SHP77 treated with DMSO at 0.1 percent for 48 hours (cell line): ENCODE data around the gene MTHFD1L.

Experiments
- DNase-seq: peaks from one replicate; lab custom pipeline; 2025; lab: John Stamatoyannopoulos, UW

The MTHFD1L gene

DNA sequence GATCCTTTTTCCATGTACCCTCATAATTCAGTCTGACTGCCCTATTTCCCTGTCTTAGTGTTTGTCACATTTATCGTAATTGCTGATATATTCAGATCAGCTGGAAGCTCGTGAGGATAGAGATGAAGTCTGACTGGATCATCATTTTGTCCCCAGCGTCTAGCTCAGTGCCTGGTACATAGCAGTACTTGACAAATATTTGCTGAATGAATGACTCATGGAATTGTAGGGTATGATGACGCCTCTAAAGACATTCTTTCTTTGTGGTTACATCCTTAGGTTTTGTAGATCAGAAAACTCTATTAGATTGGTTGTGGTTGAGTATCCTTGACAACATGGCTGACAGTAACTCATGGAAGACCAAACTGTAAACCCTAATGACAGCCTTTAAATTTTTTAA is 68.9 kb downstream of the MTHFD1L start:
- no peak for DNase-seq

DNA sequence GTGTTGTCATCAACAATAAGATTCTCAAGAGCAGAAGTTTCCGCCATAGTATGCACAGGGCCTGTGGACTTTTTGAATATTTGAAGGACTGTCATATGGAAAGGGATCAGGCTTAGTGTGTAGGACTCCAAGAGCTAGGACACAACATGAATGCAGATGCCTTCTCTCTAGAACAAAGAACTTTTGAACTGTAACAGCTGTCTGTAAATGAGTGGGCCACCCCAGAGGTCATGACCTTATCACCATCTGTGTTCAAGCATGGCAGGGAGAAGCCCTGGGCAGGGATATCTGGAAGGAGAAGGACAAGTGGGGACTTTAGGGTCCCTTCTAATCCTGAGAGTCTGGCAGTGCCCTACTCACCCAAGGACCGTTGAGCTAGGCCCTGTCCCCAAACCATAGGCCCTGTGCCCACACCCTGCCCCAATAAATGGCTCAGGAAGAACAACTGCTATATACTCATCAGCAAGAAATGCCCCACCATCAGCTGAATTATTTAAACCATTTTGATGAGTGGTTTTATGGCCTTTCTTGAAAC is 70.6 kb downstream of the MTHFD1L start:
- DNase-seq, result no peak

DNA sequence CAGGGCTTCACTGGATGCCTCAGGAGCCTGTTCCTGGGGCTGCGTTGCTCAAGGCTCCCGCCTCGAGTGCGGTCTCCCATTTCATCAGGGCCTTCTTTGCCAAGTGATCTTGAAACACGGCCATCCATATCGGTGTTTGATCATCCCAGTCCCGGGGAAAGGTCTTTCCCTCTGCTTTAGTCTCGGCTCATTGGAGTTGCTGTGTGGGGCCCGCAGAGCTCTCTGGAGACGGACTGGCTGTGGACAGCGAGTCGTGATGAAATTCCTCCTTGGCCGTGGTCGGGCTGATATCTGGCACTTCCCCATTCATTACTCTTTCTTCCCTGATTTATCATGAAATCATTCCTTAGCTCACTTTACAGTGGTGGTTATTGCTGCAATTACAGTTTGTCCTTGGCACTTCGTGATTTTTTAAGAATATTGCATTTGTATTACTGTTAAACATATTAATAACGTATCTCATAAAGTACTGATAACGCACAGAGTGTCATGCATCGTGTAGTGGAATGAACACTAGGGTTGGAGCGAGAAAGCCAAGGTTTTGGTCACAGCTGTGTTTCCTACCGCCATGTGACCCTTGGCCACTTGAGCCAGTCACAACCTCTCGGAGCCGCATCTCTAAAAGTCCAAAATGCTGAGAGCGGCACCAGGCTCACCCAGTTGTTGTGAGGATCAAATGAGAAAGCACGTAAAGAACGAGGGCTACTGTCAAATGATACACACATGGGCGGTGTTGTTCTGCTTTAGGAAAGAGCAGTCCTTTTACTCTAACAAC is 71.8 kb downstream of the MTHFD1L start:
- no peak for DNase-seq

DNA sequence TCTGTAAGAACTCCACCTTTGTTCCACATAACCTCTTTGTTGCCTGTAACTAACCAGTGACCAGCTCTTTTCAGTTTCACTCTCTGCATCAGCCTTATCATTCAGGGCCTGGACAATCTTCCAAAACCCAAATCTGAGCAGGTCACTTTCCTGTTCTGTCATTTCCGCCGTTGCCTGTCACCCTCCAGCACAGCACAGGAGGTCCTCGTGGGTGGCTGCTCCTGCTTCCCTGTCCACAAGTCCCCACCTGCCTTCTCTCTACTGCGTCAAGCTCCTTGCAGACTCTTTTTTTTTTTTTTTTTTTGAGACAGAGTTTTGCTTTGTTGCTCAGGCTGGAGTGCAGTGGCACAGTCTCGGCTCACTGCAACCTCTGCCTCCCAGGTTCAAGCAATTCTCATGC is 73.9 kb downstream of the MTHFD1L start:
- no peak for DNase-seq

DNA sequence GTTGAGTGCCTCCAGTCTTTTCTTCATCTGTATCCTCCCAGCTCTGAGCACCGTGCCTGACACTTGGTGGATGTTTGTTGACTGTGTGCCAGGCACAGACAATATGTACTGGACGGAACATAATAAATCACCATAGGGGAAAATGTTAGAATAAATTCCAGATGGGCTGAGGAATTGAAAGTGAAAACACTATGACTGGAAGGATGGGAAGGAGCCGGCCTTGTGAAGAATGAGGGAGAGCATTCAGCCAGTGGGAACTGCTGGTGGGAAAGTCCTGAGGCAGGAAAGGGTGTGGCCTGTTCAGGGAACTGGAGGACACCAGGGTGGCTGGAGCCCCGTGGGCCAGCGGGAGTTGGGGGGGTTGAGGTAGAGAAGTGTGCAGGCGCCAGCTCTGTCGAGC is 75.4 kb downstream of the MTHFD1L start:
- DNase-seq, result no peak

DNA sequence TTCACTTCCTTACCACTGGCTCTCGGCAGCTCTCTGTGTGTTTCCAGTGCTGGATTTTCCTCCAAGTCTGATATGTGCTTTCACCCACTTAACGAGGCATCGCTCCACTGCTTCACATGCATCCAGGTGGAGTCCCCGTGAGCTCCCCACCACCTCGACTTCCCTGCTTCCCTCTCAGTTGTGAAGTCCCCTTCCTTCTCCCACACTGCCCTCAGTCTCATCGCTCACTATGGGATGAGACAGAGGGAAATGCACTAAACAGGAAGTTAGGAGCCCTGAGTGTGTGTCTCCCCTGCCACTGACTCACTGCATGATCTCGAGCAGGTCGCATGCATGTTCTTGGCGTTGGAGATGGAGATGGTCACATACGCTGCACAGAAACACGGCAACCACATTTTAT is 84.0 kb downstream of the MTHFD1L start:
- no peak for DNase-seq

DNA sequence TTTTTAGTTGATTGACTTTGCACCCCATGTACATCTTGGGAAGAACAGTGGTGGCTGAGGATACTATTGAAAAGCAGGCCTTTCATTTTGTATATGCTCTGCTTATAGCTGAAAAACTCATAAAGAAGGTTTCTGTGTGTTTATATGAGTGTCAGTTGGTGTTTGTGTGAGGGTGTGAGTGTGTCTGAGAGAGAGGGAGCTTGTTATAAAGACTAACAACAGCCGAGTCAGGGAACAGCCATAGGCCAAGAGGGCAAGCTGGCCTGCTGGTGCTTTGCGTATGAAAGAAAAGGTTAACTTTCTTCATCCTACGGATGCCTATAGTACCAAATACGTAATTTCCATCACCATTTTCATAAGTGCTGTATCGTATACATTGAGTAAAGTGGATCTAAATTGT is 88.3 kb downstream of the MTHFD1L start:
- DNase-seq, result no peak

DNA sequence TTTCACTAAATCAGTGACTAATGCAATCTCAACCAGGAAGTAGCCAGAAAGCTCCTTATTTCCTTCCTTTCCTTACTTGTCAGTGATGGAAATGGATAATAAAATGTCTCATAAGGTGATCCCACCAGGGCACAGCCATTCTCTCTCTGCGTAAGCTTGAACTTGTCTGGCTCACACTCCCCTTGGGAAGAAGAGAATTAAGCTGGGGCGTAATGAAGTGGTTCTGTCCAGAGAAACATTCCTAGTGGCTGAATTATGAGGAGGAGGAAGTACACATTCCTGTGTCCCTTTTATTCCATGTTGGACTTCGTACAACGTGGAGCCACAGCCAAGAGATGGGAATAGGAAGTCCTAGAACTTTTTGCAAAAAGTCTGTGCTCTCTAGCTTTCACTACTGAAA is 93.7 kb downstream of the MTHFD1L start:
- DNase-seq, result no peak

DNA sequence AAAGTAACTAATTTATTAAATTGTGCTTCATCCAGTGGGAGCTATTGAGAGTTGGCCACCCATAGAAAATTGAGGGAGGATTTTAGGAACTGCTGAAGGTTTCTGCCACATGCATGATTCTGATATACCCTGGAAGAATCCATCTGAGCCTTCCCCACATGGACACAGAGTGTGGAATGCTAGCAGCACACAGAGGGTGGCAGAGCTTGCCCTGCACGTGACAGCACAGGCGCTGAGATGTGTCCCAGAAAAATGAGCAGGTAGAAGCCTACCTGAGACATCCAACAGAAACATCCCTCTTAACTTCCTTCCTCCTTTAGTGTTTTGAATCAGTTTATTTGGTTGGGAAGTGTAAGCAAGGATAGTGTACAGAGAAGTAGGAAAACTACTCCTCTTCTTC is 96.9 kb downstream of the MTHFD1L start:
- no peak for DNase-seq

DNA sequence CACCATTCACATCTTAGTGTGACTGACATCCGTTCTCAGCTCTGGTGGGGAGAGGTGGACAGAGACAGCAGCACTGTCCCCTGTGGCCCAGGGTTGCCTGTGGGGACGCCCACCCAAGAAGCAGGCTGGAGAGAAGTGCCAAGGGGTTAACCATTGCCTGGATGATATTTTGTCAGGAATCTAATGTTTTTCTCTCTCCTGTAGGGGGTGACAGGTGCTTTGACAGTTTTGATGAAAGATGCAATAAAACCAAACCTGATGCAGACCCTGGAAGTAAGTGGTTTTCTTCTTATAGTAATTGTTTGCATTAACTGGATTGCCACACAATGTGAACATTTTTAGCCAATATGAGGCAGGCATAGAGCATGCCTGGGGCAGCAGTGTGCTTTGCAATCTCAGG is 99.3 kb downstream of the MTHFD1L start:
- DNase-seq, result no peak

DNA sequence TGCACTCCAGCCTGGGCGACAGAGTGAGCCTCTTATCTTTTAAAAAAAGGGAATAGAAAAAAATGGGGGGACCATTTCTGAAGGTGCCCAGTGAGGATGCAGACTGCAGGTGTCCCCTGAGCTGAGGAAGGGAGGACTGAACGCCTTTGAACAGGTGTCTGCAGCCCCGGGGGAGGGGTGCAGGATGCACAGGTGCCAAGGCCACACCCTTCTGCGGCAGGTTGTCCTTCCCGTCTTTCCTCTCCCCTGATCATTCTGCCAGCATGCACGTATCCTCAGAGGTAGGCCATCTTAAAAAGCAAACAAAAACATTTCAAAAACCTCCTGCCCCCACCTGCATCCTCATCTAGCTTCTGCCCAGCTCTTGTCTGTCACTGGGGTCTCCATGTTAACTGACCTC is 101.3 kb downstream of the MTHFD1L start:
- no peak for DNase-seq

DNA sequence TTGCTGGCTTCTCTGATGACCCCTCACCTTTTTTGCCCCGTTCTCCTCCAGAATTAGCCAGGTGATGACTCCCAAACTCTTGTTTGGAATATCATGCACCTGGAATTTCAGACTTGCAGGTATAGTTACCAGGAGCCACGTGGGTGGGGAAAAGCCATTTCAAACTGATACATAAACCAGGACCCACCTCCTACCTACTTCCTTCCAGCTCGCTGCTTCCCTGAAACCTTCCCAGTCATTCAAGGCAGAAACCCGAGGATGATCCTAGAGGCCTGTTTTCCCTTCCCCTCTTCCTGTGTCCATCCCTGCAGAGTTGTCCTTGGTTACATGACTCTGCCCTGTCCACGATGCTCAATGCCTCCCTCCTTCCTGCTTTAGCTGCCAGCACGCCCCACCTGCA is 101.9 kb downstream of the MTHFD1L start:
- DNase-seq, result no peak

DNA sequence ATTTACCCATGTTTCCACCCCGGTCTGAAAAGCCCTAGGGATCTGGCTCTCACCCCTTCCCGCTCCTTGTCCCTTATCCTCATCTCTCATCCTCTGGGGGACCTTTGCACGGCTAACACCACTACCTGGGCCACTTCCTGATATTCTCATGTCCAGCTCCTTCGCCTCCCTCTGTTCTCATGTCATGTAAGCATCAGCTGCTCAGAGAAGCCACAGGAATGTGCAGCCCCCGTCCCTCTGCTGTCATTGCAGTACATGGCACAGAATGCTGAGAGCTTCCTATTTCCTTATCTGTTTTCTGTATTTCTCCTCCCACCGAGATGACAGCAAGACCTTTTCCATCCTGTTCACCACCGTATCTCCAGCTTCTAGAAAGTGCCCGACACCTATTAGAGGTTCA is 102.4 kb downstream of the MTHFD1L start:
- DNase-seq, result no peak

DNA sequence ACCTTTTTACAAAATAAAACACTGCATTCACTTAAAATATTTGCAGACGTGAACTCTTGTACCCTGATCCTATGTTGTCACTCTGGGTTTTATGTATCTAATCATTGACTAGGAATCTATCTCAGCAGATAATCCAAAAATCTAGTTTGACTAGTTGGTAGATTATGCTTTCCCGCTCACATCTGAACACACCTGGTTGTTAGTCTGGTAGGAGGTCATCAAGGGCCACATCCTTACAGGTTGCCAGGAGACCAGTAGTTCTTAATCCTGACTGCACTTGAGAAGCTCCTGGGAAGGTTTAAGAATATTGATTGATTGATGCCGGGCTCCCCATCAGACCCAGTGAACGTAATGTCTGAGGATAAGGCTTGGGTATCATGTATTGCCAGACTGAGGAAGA is 104.4 kb downstream of the MTHFD1L start:
- DNase-seq, result no peak

DNA sequence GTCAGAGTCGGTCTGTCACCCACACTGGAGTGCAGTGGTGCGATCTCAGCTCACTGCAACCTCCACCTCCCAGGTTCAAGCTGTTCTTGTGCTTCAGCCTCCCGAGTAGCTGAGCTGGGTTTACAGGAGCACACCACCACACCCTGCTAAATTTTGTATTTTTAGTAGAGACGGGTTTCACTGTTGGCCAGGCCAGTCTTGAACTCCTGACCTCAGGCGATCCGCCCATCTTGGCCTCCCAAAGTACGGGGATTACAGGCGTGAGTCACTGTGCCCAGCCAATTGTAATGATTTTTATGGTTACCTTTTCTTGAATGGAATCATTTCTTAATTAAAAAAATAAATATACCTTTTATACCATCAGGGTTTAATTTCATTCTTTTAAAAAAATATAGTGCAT is 105.7 kb downstream of the MTHFD1L start:
- no peak for DNase-seq

DNA sequence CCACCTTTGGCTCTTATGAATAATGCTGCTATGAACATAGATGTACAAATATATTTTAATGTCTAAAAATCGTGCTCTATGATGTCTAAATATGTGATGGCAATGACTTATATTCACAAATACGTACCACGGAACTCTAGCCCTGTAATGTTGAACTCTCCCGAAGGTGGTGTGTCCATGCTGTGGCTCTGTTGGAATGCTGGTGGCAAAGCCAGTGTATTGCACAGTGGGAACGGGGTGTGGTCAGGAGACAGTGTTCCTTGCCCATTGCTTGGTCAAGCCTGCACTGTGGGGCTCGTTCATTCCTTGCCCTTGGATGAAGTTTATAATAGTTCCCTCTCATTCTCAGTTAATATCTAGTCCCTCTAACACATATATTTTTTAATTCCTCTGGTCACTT is 109.6 kb downstream of the MTHFD1L start:
- DNase-seq, result no peak

DNA sequence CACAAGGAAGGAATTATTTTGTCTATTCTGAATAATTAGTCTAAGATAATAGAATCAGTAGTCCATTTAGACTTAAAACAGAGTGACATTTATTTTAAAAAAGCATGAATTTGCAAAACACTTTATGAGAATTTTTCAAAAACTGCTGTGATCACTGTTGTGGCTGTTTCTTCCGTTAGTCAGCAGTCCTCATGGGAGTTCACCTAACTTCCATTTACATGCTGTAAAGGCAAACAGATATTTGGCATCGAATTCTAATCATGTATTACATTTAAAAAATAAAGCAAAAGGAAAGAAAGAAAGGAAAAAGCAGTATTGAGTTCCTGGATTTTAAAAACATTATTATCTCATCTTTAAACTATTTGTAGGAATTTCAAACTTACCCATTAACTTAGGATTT is 111.8 kb downstream of the MTHFD1L start:
- DNase-seq, result no peak

DNA sequence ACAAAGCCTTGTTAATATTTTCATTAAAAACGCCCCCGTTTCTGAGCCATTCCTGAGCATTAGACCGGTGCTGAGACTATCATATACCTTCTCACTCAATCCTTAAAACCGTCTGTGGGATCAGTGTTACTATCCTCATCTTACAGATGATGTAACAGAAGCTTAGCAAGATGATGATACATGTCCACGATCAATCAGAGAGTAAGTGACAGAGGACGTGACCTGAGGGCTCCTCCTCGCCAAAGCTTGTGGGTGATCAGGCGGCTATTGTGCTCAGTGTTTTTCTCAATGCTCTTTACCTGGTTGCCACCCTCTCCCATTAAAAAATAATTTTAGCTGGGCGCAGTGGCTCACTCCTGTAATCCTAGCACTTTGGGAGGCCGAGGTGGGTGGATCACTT is 113.1 kb downstream of the MTHFD1L start:
- DNase-seq, result no peak

DNA sequence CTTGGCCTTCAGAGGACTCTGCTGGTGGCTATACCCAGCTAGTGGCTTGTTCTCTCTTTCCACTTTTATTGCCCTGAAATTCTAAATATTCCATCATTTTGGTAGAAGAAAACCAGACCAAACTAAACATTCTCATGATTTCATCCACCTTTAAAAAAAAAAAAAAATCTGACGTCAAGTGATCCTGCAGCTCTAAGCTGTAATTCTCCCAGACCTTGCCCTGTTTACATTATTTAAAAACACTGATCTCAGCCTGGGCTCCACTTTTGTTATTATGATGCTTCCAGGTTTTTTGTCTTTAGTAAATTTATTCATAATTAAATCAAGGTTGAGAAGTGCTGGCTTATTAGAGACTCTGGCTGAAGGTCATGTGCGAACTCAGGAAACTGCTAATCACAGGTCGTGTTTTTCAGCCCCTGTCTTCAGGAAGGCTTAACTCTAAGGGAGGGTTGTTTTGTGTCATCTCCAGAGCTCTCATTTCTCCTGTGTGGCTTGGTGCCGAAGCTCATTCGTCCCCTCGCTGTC is 114.4 kb downstream of the MTHFD1L start:
- DNase-seq, result no peak

DNA sequence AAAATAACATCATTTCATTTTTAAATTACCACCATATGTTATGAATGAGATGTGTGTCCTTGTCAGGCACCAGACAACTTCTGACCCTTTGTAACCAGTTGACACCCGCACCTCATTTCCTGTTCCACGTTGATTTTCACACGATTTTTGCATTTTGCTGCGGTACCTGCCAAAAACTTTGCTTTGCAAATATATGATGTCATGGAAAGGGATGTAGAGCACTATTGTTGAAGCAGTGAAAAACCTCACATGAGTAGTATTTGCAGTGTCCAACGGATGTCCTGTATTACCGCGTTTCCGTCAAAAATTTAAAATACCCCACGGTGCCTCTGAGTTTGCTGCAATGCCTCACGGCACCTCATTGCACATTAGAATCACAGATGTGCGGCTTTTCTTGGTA is 115.6 kb downstream of the MTHFD1L start:
- no peak for DNase-seq

DNA sequence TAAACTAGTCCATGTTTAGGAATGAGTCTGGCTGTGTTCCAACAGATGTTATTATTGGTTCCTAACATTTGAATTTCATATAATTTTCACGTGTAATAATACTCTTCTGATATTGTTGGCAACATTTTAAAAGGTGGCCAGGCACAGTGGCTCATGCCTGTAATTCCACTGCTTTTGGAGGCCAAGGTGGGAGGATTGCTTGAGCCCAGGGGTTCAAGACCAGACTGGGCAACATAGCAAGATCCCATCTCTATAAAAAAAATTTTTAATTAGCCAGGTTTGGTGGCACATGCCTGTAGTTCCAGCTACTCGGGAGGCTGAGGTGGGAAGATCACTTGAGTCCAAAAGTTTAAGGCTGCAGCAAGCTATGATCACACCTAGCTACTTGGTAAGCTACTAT is 116.2 kb downstream of the MTHFD1L start:
- no peak for DNase-seq

DNA sequence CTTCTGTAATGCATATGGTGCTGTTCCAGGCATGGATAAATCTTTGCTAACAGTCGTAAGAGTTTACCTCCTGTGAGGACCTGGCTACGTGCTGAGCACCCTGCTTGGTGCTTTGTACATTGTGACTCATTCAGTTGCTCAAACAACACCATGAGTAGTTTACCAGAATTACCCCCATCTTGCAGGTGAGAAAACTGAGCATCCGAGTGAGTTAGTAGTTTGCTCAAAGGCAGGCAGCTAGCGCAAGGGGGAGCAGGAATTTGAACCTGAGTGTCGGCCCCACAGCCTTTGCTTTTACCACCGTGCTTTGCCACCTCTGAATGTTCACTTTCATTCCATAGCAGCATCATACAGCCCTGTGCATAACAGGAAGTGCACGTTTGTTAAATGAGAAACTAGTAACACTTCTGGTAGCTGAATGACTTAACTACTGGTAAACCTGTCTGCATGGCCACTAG is 121.9 kb downstream of the MTHFD1L start:
- DNase-seq, result no peak

DNA sequence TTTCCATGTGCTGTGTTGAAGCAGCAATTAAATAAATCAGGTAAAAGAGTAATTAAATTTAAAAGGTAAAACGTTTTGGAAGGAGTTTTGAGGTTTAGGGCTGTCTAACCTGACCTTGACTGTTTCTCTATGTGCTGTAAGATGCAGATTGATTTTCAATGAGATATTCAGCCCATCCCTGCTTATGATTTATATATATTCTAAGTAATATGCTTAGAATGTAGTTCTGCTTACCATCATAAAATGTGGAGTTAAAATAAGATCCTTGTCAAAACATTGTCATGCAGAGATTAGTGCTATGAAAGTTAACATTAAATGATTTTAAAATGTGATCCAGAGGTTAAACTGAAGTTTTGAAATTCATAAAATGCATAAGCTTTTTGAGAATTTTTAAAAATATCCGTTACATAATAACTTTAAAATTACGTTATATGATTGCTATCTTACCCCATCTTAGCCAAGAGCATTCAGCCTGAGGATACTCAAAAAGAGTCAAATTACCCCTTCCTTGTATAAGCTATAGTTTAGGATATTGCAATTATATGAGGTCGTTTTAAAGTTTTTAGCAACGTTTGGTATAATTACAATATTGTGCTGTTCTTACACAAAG is 122.5 kb downstream of the MTHFD1L start:
- no peak for DNase-seq

DNA sequence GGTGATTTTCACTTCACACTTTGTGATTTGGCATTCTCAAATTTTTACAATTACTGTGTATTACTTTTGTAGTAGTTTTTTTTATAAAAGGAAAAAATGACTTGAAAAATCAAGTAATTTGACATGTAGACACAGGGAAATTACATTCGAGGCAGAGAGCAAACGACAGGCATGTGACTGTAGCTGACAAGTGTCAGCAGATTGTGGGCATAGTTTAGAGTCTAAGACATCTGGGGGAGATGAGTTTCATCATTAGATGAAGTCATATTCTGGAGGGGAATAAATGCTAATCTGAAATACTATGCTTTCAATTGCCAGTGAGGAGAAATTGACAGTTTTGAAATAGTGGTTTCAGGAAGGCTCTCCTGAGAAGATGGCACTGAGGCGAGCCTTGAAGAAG is 126.0 kb downstream of the MTHFD1L start:
- DNase-seq, result no peak
